ENCODE data around the gene CD276. TPM values are rescaled to one million over a fixed set of nuclear protein-coding genes. Genes with fewer than 3 reads are reported as not detected.
A peak's percentile ranks its signal among the peaks of the same experiment; 100 is the strongest.

CD276 gene
- total and polyA plus RNA-seq, 2 experiments from 2014 or later: 106 to 222 TPM

- no peaks in the 10 kb centered on the region for H3K27me3 ChIP-seq
- H3K9me2 ChIP-seq (replicated peaks; ENCODE audit: insufficient read depth): no peaks in the 10 kb centered on the region
- H3K4me3 ChIP-seq: no peak overlapping the region
- no peaks in the 10 kb centered on the region for H3K9me3 ChIP-seq (ENCODE audit: low read depth)
- no peaks in the 10 kb centered on the region for H3K36me3 ChIP-seq (replicated peaks; ENCODE audit: insufficient read depth, low read depth)
- H4K20me1 ChIP-seq (ENCODE audit: insufficient read depth, poor library complexity, severe bottlenecking): no peaks in the 10 kb centered on the region
- H3K4me1 ChIP-seq (ENCODE audit: insufficient read depth): no peaks in the 10 kb centered on the region
- H3K27ac ChIP-seq: no peak overlapping the region
- H3K79me2 ChIP-seq: no peaks in the 10 kb centered on the region
- no peak for DNase-seq (ENCODE audit: low spot score)
- no peak for TF ChIP-seq EZH2phosphoT487 (IDR thresholded peaks at IDR 0.05; ENCODE audit: low read depth, severe bottlenecking, unreplicated experiment)
- no peak for TF ChIP-seq EZH2 (IDR thresholded peaks at IDR 0.05; ENCODE audit: borderline replicate concordance)
- no peak for TF ChIP-seq CTCF (IDR thresholded peaks at IDR 0.05; ENCODE audit: poor library complexity)
- H3K4me2 ChIP-seq: no peak overlapping the region
- 68% methylated on average over 2 of the region's 2 CpGs for WGBS (ENCODE audit: low lambda C conversion rate, missing lambda C conversion rate)
- H2AFZ ChIP-seq: peak overlapping the region; percentile 12
These were observed 36.2 kb upstream of the CD276 start for GRCh38 chr15:73648014-73648295.

DNA sequence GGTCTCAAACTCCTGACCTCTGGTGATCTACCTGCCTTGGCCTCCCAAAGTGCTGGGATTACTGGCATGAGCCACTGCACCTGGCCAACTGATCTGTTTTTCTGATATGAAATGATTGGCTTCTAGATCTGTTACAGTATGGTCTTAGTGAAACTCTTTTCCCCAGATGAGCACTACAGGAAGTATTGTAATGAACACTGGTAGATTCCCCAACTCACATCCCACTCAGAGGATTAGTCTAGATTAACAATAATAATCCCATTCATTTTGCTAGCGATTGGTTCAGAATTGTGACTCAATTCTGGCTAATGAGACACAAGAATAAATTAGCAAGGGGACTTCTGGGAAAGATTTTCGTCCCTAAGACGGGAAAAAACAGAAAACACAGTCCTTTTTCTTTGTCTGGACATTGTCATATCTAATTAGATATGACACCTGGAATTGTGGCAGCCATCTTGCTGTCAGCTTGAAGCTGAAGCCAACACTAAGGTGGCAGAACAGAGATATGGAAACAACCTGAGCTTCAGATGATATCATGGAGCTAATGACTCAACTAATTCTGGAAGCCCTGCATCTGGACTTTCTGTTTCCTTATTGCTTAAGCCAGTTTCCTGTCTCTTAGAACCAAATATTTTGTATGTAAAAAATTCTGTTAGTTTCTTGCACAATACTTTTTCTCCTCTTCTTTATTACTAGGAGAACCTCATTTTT, 33.6 kb upstream of the CD276 start:
- TF ChIP-seq EZH2phosphoT487 (IDR thresholded peaks at IDR 0.05; ENCODE audit: low read depth, severe bottlenecking, unreplicated experiment) (no peak), EZH2 (IDR thresholded peaks at IDR 0.05; ENCODE audit: borderline replicate concordance) (no peak), CTCF (IDR thresholded peaks at IDR 0.05; ENCODE audit: poor library complexity) (no peak)
- WGBS (ENCODE audit: low lambda C conversion rate, missing lambda C conversion rate): 69% methylated on average over 3 of the region's 3 CpGs

DNA sequence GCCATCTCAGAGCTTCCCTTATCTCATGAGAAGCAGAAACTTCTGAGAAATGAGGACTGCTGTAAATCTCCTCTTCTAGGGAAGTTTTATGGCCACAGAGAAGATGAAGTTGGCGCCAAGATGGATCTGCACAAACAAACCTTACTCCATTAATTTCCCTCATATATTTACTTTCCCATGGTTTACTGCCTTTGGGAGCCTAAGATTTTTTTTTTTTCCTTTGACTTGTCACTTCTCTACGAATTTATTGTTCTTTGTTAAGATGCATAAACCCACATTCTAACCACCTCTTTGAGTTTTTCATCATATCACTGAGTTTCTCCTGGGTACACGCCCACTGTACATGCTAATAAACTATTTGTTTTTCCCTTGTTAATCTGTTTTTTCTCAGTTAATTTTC, 29.5 kb upstream of the CD276 start:
- H3K4me1 ChIP-seq (ENCODE audit: insufficient read depth): no peaks in the 10 kb centered on the region
- no peaks in the 10 kb centered on the region for H3K9me3 ChIP-seq (ENCODE audit: low read depth)
- no peaks in the 10 kb centered on the region for H4K20me1 ChIP-seq (ENCODE audit: insufficient read depth, poor library complexity, severe bottlenecking)
- H3K4me2 ChIP-seq: no peak overlapping the region
- no peak for TF ChIP-seq EZH2phosphoT487 (IDR thresholded peaks at IDR 0.05; ENCODE audit: low read depth, severe bottlenecking, unreplicated experiment)
- TF ChIP-seq CTCF (IDR thresholded peaks at IDR 0.05; ENCODE audit: poor library complexity): no peak
- no peaks in the 10 kb centered on the region for H3K36me3 ChIP-seq (replicated peaks; ENCODE audit: insufficient read depth, low read depth)
- WGBS (ENCODE audit: low lambda C conversion rate, missing lambda C conversion rate): 59% methylated on average over 3 of the region's 3 CpGs
- no peak overlapping the region for H3K4me3 ChIP-seq
- H2AFZ ChIP-seq: no peak overlapping the region
- no peaks in the 10 kb centered on the region for H3K9me2 ChIP-seq (replicated peaks; ENCODE audit: insufficient read depth)
- no peaks in the 10 kb centered on the region for H3K27me3 ChIP-seq
- DNase-seq (ENCODE audit: low spot score): peak; percentile 38
- H3K79me2 ChIP-seq: no peaks in the 10 kb centered on the region
- no peak overlapping the region for H3K27ac ChIP-seq

More for the DNA sequence above, 33.6 kb upstream of the CD276 start:
- H3K27ac ChIP-seq: no peak overlapping the region
- no peaks in the 10 kb centered on the region for H3K9me2 ChIP-seq (replicated peaks; ENCODE audit: insufficient read depth)
- no peak overlapping the region for H2AFZ ChIP-seq
- no peaks in the 10 kb centered on the region for H3K79me2 ChIP-seq
- no peaks in the 10 kb centered on the region for H3K27me3 ChIP-seq
- no peak overlapping the region for H3K4me2 ChIP-seq
- no peaks in the 10 kb centered on the region for H3K9me3 ChIP-seq (ENCODE audit: low read depth)
- H4K20me1 ChIP-seq (ENCODE audit: insufficient read depth, poor library complexity, severe bottlenecking): no peaks in the 10 kb centered on the region
- H3K4me1 ChIP-seq (ENCODE audit: insufficient read depth): no peaks in the 10 kb centered on the region
- no peaks in the 10 kb centered on the region for H3K36me3 ChIP-seq (replicated peaks; ENCODE audit: insufficient read depth, low read depth)
- DNase-seq (ENCODE audit: low spot score): peak; percentile 41
- no peak overlapping the region for H3K4me3 ChIP-seq
